ENCODE results near the gene CREG2. TPM values are rescaled to one million over a fixed set of nuclear protein-coding genes. Genes with fewer than 3 reads are reported as not detected.
A peak's percentile ranks its signal among the peaks of the same experiment; 100 is the strongest.

CREG2 gene
- total RNA-seq, 4 donors from 2014 or later, result 0.04 to 0.54 TPM; not detected in 2

GRCh38 chr2:101299604-101300003, 87.7 kb downstream of the CREG2 start:
- H3K4me1 ChIP-seq, result peaks cover 0 to 89% (median 21%) of the 10 kb centered on the region in 3 donors
- no peak for TF ChIP-seq CTCF (IDR thresholded peaks at IDR 0.05)
- no peak for TF ChIP-seq POLR2AphosphoS5 (IDR thresholded peaks at IDR 0.05)

GRCh38 chr2:101297383-101297782, 89.9 kb downstream of the CREG2 start:
- Histone ChIP-seq H3K27me3 (no peaks in the 10 kb centered on the region), H3K9me3 (no peaks in the 10 kb centered on the region), H3K4me3 (no peak overlapping the region), H3K36me3 (peaks cover 0 to 27% of the 10 kb centered on the region in 2 donors), H3K27ac (no peak overlapping the region), H3K4me1 (peaks cover 0 to 67% (median 17%) of the 10 kb centered on the region in 3 donors)
- ATAC-seq, result no peak
- TF ChIP-seq POLR2A (IDR thresholded peaks at IDR 0.05), result no peak
- TF ChIP-seq EP300 (IDR thresholded peaks at IDR 0.05), result no peak
- no peak for TF ChIP-seq CTCF (IDR thresholded peaks at IDR 0.05)
- TF ChIP-seq POLR2AphosphoS5 (IDR thresholded peaks at IDR 0.05), result no peak
- 86 to 96% methylated on average over 1 to 2 of the region's 2 CpGs for WGBS, 2 donors (ENCODE audit: low coverage in 1 of 2)

More at GRCh38 chr2:101299604-101300003, 87.7 kb downstream of the CREG2 start:
- WGBS, 2 donors (ENCODE audit: low coverage in 1 of 2), result 74 to 76% methylated on average over 6 of the region's 6 CpGs
- ATAC-seq, result no peak
- Histone ChIP-seq H3K4me3 (no peak overlapping the region), H3K27me3 (no peaks in the 10 kb centered on the region), H3K9me3 (no peaks in the 10 kb centered on the region), H3K27ac (peak overlapping the region in 1 of 4 donors; percentile 14), H3K36me3 (peaks cover 0 to 5% of the 10 kb centered on the region in 2 donors)

GRCh38 chr2:101296371-101296770, 90.9 kb downstream of the CREG2 start:
- no peak for ATAC-seq
- Histone ChIP-seq H3K36me3 (peaks cover 0 to 34% of the 10 kb centered on the region in 2 donors), H3K27ac (no peak overlapping the region), H3K27me3 (no peaks in the 10 kb centered on the region), H3K9me3 (no peaks in the 10 kb centered on the region), H3K4me3 (no peak overlapping the region), H3K4me1 (peaks cover 0 to 57% (median 17%) of the 10 kb centered on the region in 3 donors)
- WGBS, 2 donors (ENCODE audit: low coverage in 1 of 2), result 57 to 85% methylated on average over 3 to 5 of the region's 5 CpGs
- TF ChIP-seq POLR2AphosphoS5 (IDR thresholded peaks at IDR 0.05), result no peak

- H3K36me3 ChIP-seq, result peaks cover 0 to 38% of the 10 kb centered on the region in 2 donors
- no peaks in the 10 kb centered on the region for H3K9me3 ChIP-seq
- no peaks in the 10 kb centered on the region for H3K27me3 ChIP-seq
- H3K4me1 ChIP-seq, result peaks cover 0 to 52% (median 17%) of the 10 kb centered on the region in 3 donors
- TF ChIP-seq POLR2AphosphoS5 (IDR thresholded peaks at IDR 0.05), result no peak
- TF ChIP-seq CTCF (IDR thresholded peaks at IDR 0.05), result no peak
- no peak for TF ChIP-seq EP300 (IDR thresholded peaks at IDR 0.05)
- TF ChIP-seq POLR2A (IDR thresholded peaks at IDR 0.05), result no peak
- no peak for ATAC-seq
- WGBS, 2 donors (ENCODE audit: low coverage in 1 of 2), result 57 to 85% methylated on average over 2 of the region's 2 CpGs
- H3K27ac ChIP-seq, result no peak overlapping the region
- H3K4me3 ChIP-seq, result no peak overlapping the region
These were observed 91.4 kb downstream of the CREG2 start for GRCh38 chr2:101295895-101296294.

Small RNA genes lying within 50 kb of the gene (small RNA-seq; reads per million reads assigned to genes)
- gene MIR5696, result 0 to 0.54 (median 0.38) reads per million in 4 donors

Other genes starting within 250 kb of the CREG2 start
- gene TBC1D8, start 236.1 kb downstream of the CREG2 start, total RNA-seq, result 10 to 100 TPM; 14.9 to 45.5 (median 32.6) TPM
- 10 to 100 TPM; 26.8 to 36.7 (median 27.8) TPM for gene CNOT11, start 134.6 kb downstream of the CREG2 start, total RNA-seq
- 10 to 100 TPM; 29.0 to 78.6 (median 44.4) TPM for gene RNF149, start 78.8 kb downstream of the CREG2 start, total RNA-seq
- gene RFX8, start 87.6 kb upstream of the CREG2 start, total RNA-seq, result under 1 TPM in 1 of 4 donors, not detected in 3; 0.54 TPM